Spleen (tissue), 11 donors: ENCODE measurements around the gene PPP1R3A. TPM values are rescaled to one million over a fixed set of nuclear protein-coding genes. Genes with fewer than 3 reads are reported as not detected.

Experiments used
- DNase-seq: peaks from one replicate; pipeline ENCODE4 v3.0.0-alpha.2; 2020
- H3K27ac ChIP-seq, 8 donors: fragments of 200-600 bp; sonication (generic) in 7 of 8; 1 replicate in 4 of 8; 2 replicates in 4 of 8; pipeline versions ENCODE4 v1.5.0 to v1.8.0; 2016 to 2021; ENCODE audit warnings: inconsistent platforms in 4 of 8, mild to moderate bottlenecking in 4 of 8, moderate library complexity in 1 of 8
- H3K27me3 ChIP-seq, 7 donors: fragments of 200-600 bp; sonication (generic) in 6 of 7; replicated peaks in 1 of 7; 1 replicate in 4 of 7; 2 replicates in 3 of 7; pipeline versions ENCODE4 v1.5.0 to v1.8.0; 2016 to 2021; ENCODE audit warnings: inconsistent platforms in 3 of 7, mild to moderate bottlenecking in 1 of 7
- H3K36me3 ChIP-seq, 6 donors: fragments of 200-600 bp; sonication (generic) in 5 of 6; 1 replicate in 4 of 6; 2 replicates in 2 of 6; pipeline versions ENCODE4 v1.5.0 to v1.8.0; 2016 to 2021; ENCODE audit warnings: inconsistent platforms in 2 of 6
- H3K4me1 ChIP-seq, 6 donors: fragments of 200-600 bp; sonication (generic) in 5 of 6; 1 replicate in 3 of 6; 2 replicates in 3 of 6; pipeline versions ENCODE4 v1.5.0 to v1.8.0; 2016 to 2021; ENCODE audit warnings: inconsistent platforms in 3 of 6
- H3K4me3 ChIP-seq, 8 donors: fragments of 200-600 bp; sonication (generic) in 7 of 8; 1 replicate in 4 of 8; 2 replicates in 4 of 8; pipeline versions ENCODE4 v1.5.0 to v1.8.0; 2016 to 2021; ENCODE audit warnings: inconsistent platforms in 4 of 8, mild to moderate bottlenecking in 4 of 8, moderate library complexity in 2 of 8
- H3K9me3 ChIP-seq, 8 donors: fragments of 200-600 bp; sonication (generic) in 7 of 8; 1 replicate in 4 of 8; 2 replicates in 4 of 8; pipeline versions ENCODE4 v1.5.0 to v1.8.0; 2016 to 2021; ENCODE audit warnings: inconsistent platforms in 4 of 8
- CTCF ChIP-seq, 11 experiments: fragments of 200-600 bp in 7 of 11; fragments of 450-650 bp in 4 of 11; sonication (generic) in 4 of 11; IDR thresholded peaks in 8 of 11; conservative IDR thresholded peaks in 3 of 11; 1 replicate in 7 of 11; 2 replicates in 4 of 11; pipeline versions ENCODE4 v1.4.0 to v1.8.0; 2016 to 2021; ENCODE audit warnings: antibody characterized with exemption in 11 of 11, inconsistent platforms in 4 of 11, mild to moderate bottlenecking in 1 of 11
- POLR2A ChIP-seq, 3 donors: fragments of 450-650 bp; IDR thresholded peaks; one replicate each; pipeline ENCODE4 v1.5.1; 2017; ENCODE audit warnings: antibody characterized with exemption in 3 of 3, mild to moderate bottlenecking in 1 of 3
- POLR2AphosphoS5 ChIP-seq, 3 donors: sonication (generic); formaldehyde crosslinking; IDR thresholded peaks; one replicate each; pipeline ENCODE4 v1.5.1; 2017; ENCODE audit warnings: antibody characterized with exemption in 3 of 3
- WGBS, 5 donors: extraction: QIAGEN DNeasy Blood & Tissue Kit in 3 of 5; methylation state at CpG; one replicate each; pipeline versions ENCODE4 v1.1.5 to v1.1.7; 2013 to 2018; 5-methylcytosine and 5-hydroxymethylcytosine counted together
- intact Hi-C: fragments of 100-400 bp; cut with DNase I; formaldehyde crosslinking; loops from one replicate; pipeline ENCODE4 v1.15.0; 2023; ENCODE audit warnings: low total_unique reads
- polyA plus RNA-seq, 3 donors: library from polyadenylated mRNA; stranded (reverse); fragments of 200-250 nt; gene quantifications; one replicate each; pipeline ENCODE4 v1.2.1, GENCODE V29; 2013
- total RNA-seq, 7 donors: library from RNA; depleted of rRNA in 3 of 7; stranded (reverse); fragments of >200 nt in 3 of 7; fragmentation: NEBNext Ultra II Directional in 4 of 7; extraction: Animal tissue kit (Norgen Biotek cat#: 25700) in 4 of 7; gene quantifications; one replicate each; pipeline versions ENCODE4 v1.1.0 to v1.2.1, GENCODE V29; 2016 to 2021
- donor health status: healthy with polysubstance abuse.
- donor health status: DM: no; HTN: no; CAD: no; lungs with moderate emphysema.
- donor health status: DM: no; HTN: no; CAD: no.
- donor health status: Bipolar disorder and iron deficiency.
- donor health status: healthy.
- donor health status: DM: no; HTN: no; CAD: no.
- donor health status: DM: yes; HTN: yes; CAD: no.

Gene PPP1R3A
- total and polyA plus RNA-seq, 10 donors, result not detected

- no peaks in the 10 kb centered on the region for H3K36me3 ChIP-seq
- DNase-seq, result no peak
- peaks cover 0 to 7% (median 0%) of the 10 kb centered on the region in 8 donors for H3K9me3 ChIP-seq
- intact Hi-C loops, result no loop called here
- WGBS, 5 donors, result 83 to 89% (median 85%) methylated on average over 2 of the region's 2 CpGs
- no peaks in the 10 kb centered on the region for H3K4me1 ChIP-seq
- H3K4me3 ChIP-seq, result no peak overlapping the region
- no peak overlapping the region for H3K27ac ChIP-seq
- H3K27me3 ChIP-seq, result no peaks in the 10 kb centered on the region
- TF ChIP-seq POLR2A (IDR thresholded peaks at IDR 0.05), result no peak
- no peak for TF ChIP-seq CTCF (IDR thresholded peaks at IDR 0.05 in 8 of 11, conservative IDR thresholded peaks at IDR 0.05 in 3 of 11)
- no peak for TF ChIP-seq POLR2AphosphoS5 (IDR thresholded peaks at IDR 0.05)
Observed at GRCh38 chr7:113890331-113891030, 28.3 kb downstream of the PPP1R3A start.

GRCh38 chr7:113883096-113883495 is 35.7 kb downstream of the PPP1R3A start:
- no peak for DNase-seq
- peaks cover 0 to 14% (median 0%) of the 10 kb centered on the region in 8 donors for H3K9me3 ChIP-seq
- H3K27me3 ChIP-seq, result no peaks in the 10 kb centered on the region
- WGBS, 5 donors, result 76 to 93% (median 81%) methylated on average over 1 of the region's 1 CpG
- TF ChIP-seq POLR2A (IDR thresholded peaks at IDR 0.05), result no peak
- no peak for TF ChIP-seq POLR2AphosphoS5 (IDR thresholded peaks at IDR 0.05)
- TF ChIP-seq CTCF (IDR thresholded peaks at IDR 0.05 in 8 of 11, conservative IDR thresholded peaks at IDR 0.05 in 3 of 11), result no peak
- no peaks in the 10 kb centered on the region for H3K4me1 ChIP-seq
- no peaks in the 10 kb centered on the region for H3K36me3 ChIP-seq
- intact Hi-C loops, result no loop called here
- H3K4me3 ChIP-seq, result no peak overlapping the region
- H3K27ac ChIP-seq, result no peak overlapping the region

- no peak for TF ChIP-seq POLR2A (IDR thresholded peaks at IDR 0.05)
- no peak for TF ChIP-seq CTCF (IDR thresholded peaks at IDR 0.05 in 8 of 11, conservative IDR thresholded peaks at IDR 0.05 in 3 of 11)
- TF ChIP-seq POLR2AphosphoS5 (IDR thresholded peaks at IDR 0.05), result no peak
- Histone ChIP-seq H3K4me1 (no peaks in the 10 kb centered on the region), H3K27ac (no peak overlapping the region), H3K27me3 (no peaks in the 10 kb centered on the region), H3K4me3 (no peak overlapping the region), H3K36me3 (no peaks in the 10 kb centered on the region), H3K9me3 (peaks cover 0 to 7% (median 0%) of the 10 kb centered on the region in 8 donors)
- DNase-seq, result no peak
- intact Hi-C loops, result no loop called here
- 55 to 68% (median 62%) methylated on average over 3 of the region's 3 CpGs for WGBS, 5 donors
Observed at GRCh38 chr7:113880559-113880958, 38.2 kb downstream of the PPP1R3A start.

GRCh38 chr7:113878394-113878992 is 40.3 kb downstream of the PPP1R3A start:
- Histone ChIP-seq H3K27me3 (no peaks in the 10 kb centered on the region), H3K9me3 (no peaks in the 10 kb centered on the region), H3K27ac (no peak overlapping the region), H3K4me3 (no peak overlapping the region), H3K4me1 (no peaks in the 10 kb centered on the region), H3K36me3 (no peaks in the 10 kb centered on the region)
- intact Hi-C loops, result no loop called here
- TF ChIP-seq CTCF (IDR thresholded peaks at IDR 0.05 in 8 of 11, conservative IDR thresholded peaks at IDR 0.05 in 3 of 11) (no peak), POLR2AphosphoS5 (IDR thresholded peaks at IDR 0.05) (no peak), POLR2A (IDR thresholded peaks at IDR 0.05) (no peak)
- WGBS, 5 donors, result 73 to 86% (median 79%) methylated on average over 7 of the region's 7 CpGs
- DNase-seq, result no peak
